ENCODE data around the gene EFNA3.

The EFNA3 gene

GRCh38 chr1:155083865-155084721 is 5.5 kb downstream of the EFNA3 start:
- peak; percentile 54 to 70 for DNase-seq

GRCh38 chr1:155084722-155085503 is 6.3 kb downstream of the EFNA3 start:
- DNase-seq = peak; percentile 96 to 98

GRCh38 chr1:155085504-155086127 is 7.0 kb downstream of the EFNA3 start:
- DNase-seq = peak; percentile 46 to 59

GRCh38 chr1:155086128-155086741 is 7.6 kb downstream of the EFNA3 start:
- DNase-seq = peak; percentile 34 to 64

GRCh38 chr1:155086856-155087535 is 8.4 kb downstream of the EFNA3 start:
- no peak for DNase-seq

GRCh38 chr1:155091071-155092051 is 12.7 kb downstream of the EFNA3 start:
- DNase-seq = peak; percentile 51 to 91

GRCh38 chr1:155092131-155092530 is 13.5 kb downstream of the EFNA3 start:
- no peak for DNase-seq

- DNase-seq = no peak
Observed at GRCh38 chr1:155092641-155093040, 14.0 kb downstream of the EFNA3 start.

- DNase-seq = peak; percentile 85 to 91
Observed at GRCh38 chr1:155093911-155094621, 15.4 kb downstream of the EFNA3 start.

- no peak for DNase-seq
Observed at GRCh38 chr1:155094622-155094948, 15.9 kb downstream of the EFNA3 start.

- DNase-seq = no peak
Observed at GRCh38 chr1:155099331-155099730, 20.7 kb downstream of the EFNA3 start.

GRCh38 chr1:155103325-155103724 is 24.7 kb downstream of the EFNA3 start:
- no peak for DNase-seq

GRCh38 chr1:155104605-155105534 is 26.2 kb downstream of the EFNA3 start:
- DNase-seq = no peak

- no peak for DNase-seq
Observed at GRCh38 chr1:155105604-155106011, 27.0 kb downstream of the EFNA3 start.

- DNase-seq = no peak
Observed at GRCh38 chr1:155106862-155107261, 28.2 kb downstream of the EFNA3 start.

- no peak for DNase-seq
Observed at GRCh38 chr1:155107309-155108264, 28.9 kb downstream of the EFNA3 start.

- no peak for DNase-seq
Observed at GRCh38 chr1:155108296-155108695, 29.7 kb downstream of the EFNA3 start.

- no peak for DNase-seq
Observed at GRCh38 chr1:155110381-155110780, 31.7 kb downstream of the EFNA3 start.
